H9 (cell line): ENCODE data around the gene CHN1. TPM values are rescaled to one million over a fixed set of nuclear protein-coding genes. Genes with fewer than 3 reads are reported as not detected.

ENCODE experiments used
- DNase-seq: peaks from one replicate; pipeline ENCODE4 v3.0.0-alpha.2; 2017
- H2AFZ ChIP-seq: one replicate; pipeline ENCODE4 v1.6.1; 2013; ENCODE audit warnings: mild to moderate bottlenecking, low read length, control low read depth, moderate library complexity
- H2AK5ac ChIP-seq: 2 replicates; pipeline ENCODE4 v1.6.1; 2013; ENCODE audit warnings: low read length, control low read depth, mixed read lengths; ENCODE audit not compliant: insufficient read length
- H2BK120ac ChIP-seq: one replicate; pipeline ENCODE4 v1.6.1; 2013; ENCODE audit warnings: low read depth, mild to moderate bottlenecking, low read length, control low read depth, inconsistent platforms; ENCODE audit not compliant: poor library complexity, severe bottlenecking
- H2BK12ac ChIP-seq: 2 replicates; pipeline ENCODE4 v1.6.1; 2013; ENCODE audit warnings: low read length, control low read depth, mixed read lengths, low read depth; ENCODE audit not compliant: insufficient read length
- H2BK15ac ChIP-seq: 2 replicates; pipeline ENCODE4 v1.6.1; 2013; ENCODE audit warnings: low read depth, low read length, control low read depth
- H2BK20ac ChIP-seq: one replicate; pipeline ENCODE4 v1.6.1; 2013; ENCODE audit warnings: low read depth, mild to moderate bottlenecking, low read length, control low read depth, inconsistent platforms; ENCODE audit not compliant: poor library complexity, severe bottlenecking
- H2BK5ac ChIP-seq: 2 replicates; pipeline ENCODE4 v1.6.1; 2013; ENCODE audit warnings: low read length, control low read depth, mixed read lengths; ENCODE audit not compliant: insufficient read length
- H3K14ac ChIP-seq: 2 replicates; pipeline ENCODE4 v1.6.1; 2013; ENCODE audit warnings: low read length, control low read depth; ENCODE audit not compliant: insufficient read depth
- H3K18ac ChIP-seq: 2 replicates; pipeline ENCODE4 v1.6.1; 2013; ENCODE audit warnings: low read depth, mild to moderate bottlenecking, mixed read lengths, low read length, control low read depth; ENCODE audit not compliant: insufficient read length
- H3K23ac ChIP-seq: 2 replicates; pipeline ENCODE4 v1.6.1; 2013; ENCODE audit warnings: low read length, control low read depth, mixed read lengths, low read depth; ENCODE audit not compliant: insufficient read length
- H3K23me2 ChIP-seq: 2 replicates; pipeline ENCODE4 v1.6.1; 2013; ENCODE audit warnings: low read depth, mild to moderate bottlenecking, mixed read lengths, low read length, control low read depth; ENCODE audit not compliant: insufficient read length, poor library complexity, severe bottlenecking
- H3K27ac ChIP-seq: 2 replicates; pipeline ENCODE4 v1.5.1; 2013; ENCODE audit warnings: low read length, control low read depth, mixed read lengths, low read depth; ENCODE audit not compliant: insufficient read length
- H3K27me3 ChIP-seq: 2 replicates; pipeline ENCODE4 v1.6.1; 2013; ENCODE audit warnings: low read length, control low read depth, inconsistent platforms; ENCODE audit not compliant: insufficient read depth
- H3K4ac ChIP-seq: 2 replicates; pipeline ENCODE4 v1.6.1; 2013; ENCODE audit warnings: low read depth, mild to moderate bottlenecking, control low read depth, inconsistent platforms, low read length, moderate library complexity
- H3K4me1 ChIP-seq: 2 replicates; pipeline ENCODE4 v1.6.1; 2013; ENCODE audit warnings: low read length, control low read depth, inconsistent platforms; ENCODE audit not compliant: insufficient read depth
- H3K4me2 ChIP-seq: 2 replicates; pipeline ENCODE4 v1.6.1; 2013; ENCODE audit warnings: low read length, control low read depth, mixed read lengths; ENCODE audit not compliant: insufficient read length, insufficient read depth
- H3K56ac ChIP-seq: 2 replicates; pipeline ENCODE4 v1.6.1; 2013; ENCODE audit warnings: low read depth, mild to moderate bottlenecking, mixed read lengths, low read length, control low read depth; ENCODE audit not compliant: insufficient read length
- H3K79me1 ChIP-seq: 2 replicates; pipeline ENCODE4 v1.6.1; 2013; ENCODE audit warnings: low read depth, mild to moderate bottlenecking, moderate library complexity, low read length, control low read depth, inconsistent platforms; ENCODE audit not compliant: insufficient read depth, poor library complexity, severe bottlenecking
- H3K79me2 ChIP-seq: 2 replicates; pipeline ENCODE4 v1.6.1; 2013; ENCODE audit warnings: low read length, control low read depth, inconsistent platforms; ENCODE audit not compliant: insufficient read depth
- H3K9ac ChIP-seq: 2 replicates; pipeline ENCODE4 v1.6.1; 2013; ENCODE audit warnings: low read length, control low read depth, mixed read lengths; ENCODE audit not compliant: insufficient read length; ENCODE audit errors: extremely low read depth
- H3K9me3 ChIP-seq: one replicate; pipeline ENCODE4 v1.6.1; 2013; ENCODE audit warnings: low read depth, low read length, inconsistent platforms; ENCODE audit not compliant: control insufficient read depth
- H3T11ph ChIP-seq: one replicate; pipeline ENCODE4 v1.6.1; 2013; ENCODE audit warnings: mild to moderate bottlenecking, low read length, control low read depth, inconsistent platforms
- H4K20me1 ChIP-seq: one replicate; pipeline ENCODE4 v1.6.1; 2013; ENCODE audit not compliant: control insufficient read depth, insufficient read length, insufficient read depth
- H4K5ac ChIP-seq: 2 replicates; pipeline ENCODE4 v1.6.1; 2013; ENCODE audit warnings: low read depth, mild to moderate bottlenecking, mixed read lengths, low read length, control low read depth; ENCODE audit not compliant: insufficient read length
- H4K8ac ChIP-seq: replicated peaks from 2 replicates; pipeline ENCODE4 v1.6.1; 2013; ENCODE audit warnings: low read length, control low read depth, mixed read lengths, low read depth; ENCODE audit not compliant: insufficient read length
- H4K91ac ChIP-seq: 2 replicates; pipeline ENCODE4 v1.6.1; 2013; ENCODE audit warnings: low read depth, mild to moderate bottlenecking, moderate library complexity, mixed read lengths, low read length, control low read depth; ENCODE audit not compliant: insufficient read length
- H3K27ac Mint-ChIP-seq, 3 experiments: 2 replicates in 2 of 3; 3 replicates in 1 of 3; pipeline ENCODE4 v1.8.0; 2020 to 2021; ENCODE audit warnings: mixed read lengths in 3 of 3, mild to moderate bottlenecking in 1 of 3, moderate library complexity in 1 of 3
- H3K27me3 Mint-ChIP-seq: 2 replicates; pipeline ENCODE4 v1.8.0; 2021; ENCODE audit warnings: low read depth, mild to moderate bottlenecking, moderate library complexity, mixed read lengths
- H3K36me3 Mint-ChIP-seq, 3 experiments: 2 replicates in 2 of 3; 3 replicates in 1 of 3; pipeline ENCODE4 v1.8.0; 2020 to 2021; ENCODE audit warnings: low read depth in 3 of 3, mixed read lengths in 3 of 3; ENCODE audit not compliant: insufficient read depth in 1 of 3
- H3K4me1 Mint-ChIP-seq, 2 experiments: 2 replicates each; pipeline ENCODE4 v1.8.0; 2020; ENCODE audit warnings: mixed read lengths in 2 of 2
- H3K4me3 Mint-ChIP-seq, 2 experiments: 2 replicates in 1 of 2; 3 replicates in 1 of 2; pipeline ENCODE4 v1.8.0; 2020 to 2021; ENCODE audit warnings: mild to moderate bottlenecking in 2 of 2, mixed read lengths in 2 of 2, moderate library complexity in 1 of 2
- H3K9me3 Mint-ChIP-seq, 2 experiments: 2 replicates in 1 of 2; 3 replicates in 1 of 2; pipeline ENCODE4 v1.8.0; 2020; ENCODE audit warnings: mild to moderate bottlenecking in 2 of 2, mixed read lengths in 2 of 2, moderate library complexity in 1 of 2
- CTCF ChIP-seq: fragments of 200-600 bp; sonication (generic); conservative IDR thresholded peaks from 3 replicates; pipeline ENCODE4 v1.8.0; 2021; ENCODE audit warnings: antibody characterized with exemption, mild to moderate bottlenecking
- WGBS: extraction: QIAGEN DNeasy Blood & Tissue Kit; methylation state at CpG from one replicate; pipeline ENCODE4 v1.1.7; 2013; ENCODE audit warnings: missing lambda C conversion rate, low lambda C conversion rate, mixed read lengths; ENCODE audit not compliant: insufficient read length; ENCODE audit errors: extremely low coverage; 5-methylcytosine and 5-hydroxymethylcytosine counted together
- total RNA-seq: library from RNA; stranded (reverse); gene quantifications from 2 replicates; pipeline ENCODE4 v1.2.1, GENCODE V29; 2021

CHN1 gene
- total RNA-seq, 1 experiment from 2014 or later, result 33.9 TPM

GRCh38 chr2:174768557-174768956 lies 236.6 kb downstream of the CHN1 start:
- Histone ChIP-seq H3K23me2 (no peaks in the 10 kb centered on the region), H3K79me2 (no peaks in the 10 kb centered on the region), H3K4ac (no peak overlapping the region), H2BK5ac (no peak overlapping the region), H3K56ac (no peak overlapping the region), H4K91ac (no peak overlapping the region), H3K79me1 (no peaks in the 10 kb centered on the region), H2AK5ac (no peak overlapping the region), H4K20me1 (no peaks in the 10 kb centered on the region), H3K9me3 (no peaks in the 10 kb centered on the region), H2BK120ac (no peak overlapping the region), H2BK15ac (no peak overlapping the region), H3K14ac (no peak overlapping the region; the same call in 1 of the 2 replicates), H3K4me1 (peaks cover 10% of the 10 kb centered on the region; the same call in 1 of the 2 replicates), H3K4me2 (no peak overlapping the region), H3K9ac (no peak overlapping the region), H3K18ac (no peak overlapping the region), H3K27me3 (no peaks in the 10 kb centered on the region), H3K27ac (no peak overlapping the region), H2BK20ac (no peak overlapping the region), H4K8ac (no peak overlapping the region), H2BK12ac (no peak overlapping the region), H2AFZ (no peak overlapping the region), H3T11ph (no peak overlapping the region), H3K23ac (no peak overlapping the region), H4K5ac (no peak overlapping the region)
- Mint-ChIP-seq H3K36me3 (0 out of 7 replicates have a peak, but pooled peaks cover 0 to 4% (median 0%) of the 10 kb centered on the region in 3 experiments), H3K27me3 (no peaks in the 10 kb centered on the region), H3K9me3 (no peaks in the 10 kb centered on the region; a peak in 1 of 5 replicates), H3K4me1 (peaks cover 40 to 45% of the 10 kb centered on the region in 2 experiments), H3K4me3 (peak overlapping the region in 1 of 2 experiments; percentile 5; a peak in 1 of 5 replicates), H3K27ac (peak overlapping the region; percentile 1 to 46 (median 17); a peak in 4 of 7 replicates)
- no peak for DNase-seq
- no peak for TF ChIP-seq CTCF
- no CpG with 5 or more reads among the region's 9 CpGs for whole genome bisulfite sequencing
